Activated naive CD8-positive, alpha-beta T cell treated with anti-CD3 and anti-CD28 coated beads, Interleukin-2, amount 50 U/mL, for 24 hours (primary cell): ENCODE results near the gene RNF186.
A peak's percentile ranks its signal among the peaks of the same experiment; 100 is the strongest.
"Not testable (repeated sequence)": the region's sequence is repeated elsewhere in the genome, so short reads cannot be mapped to it uniquely, and the experiment has no call there.

ENCODE experiments used
- ATAC-seq: fragments of 150-1000 bp; cut with Tn5 transposase; one replicate; pipeline ENCODE4 v1.10.0; 2021
- DNase-seq: peaks from one replicate; pipeline ENCODE4 v3.0.0; 2021
- H3K27ac Mint-ChIP-seq: one replicate; pipeline ENCODE4 v1.8.0; 2021; ENCODE audit warnings: mild to moderate bottlenecking, mixed read lengths
- H3K27me3 Mint-ChIP-seq: one replicate; pipeline ENCODE4 v1.8.0; 2021; ENCODE audit warnings: mixed read lengths
- H3K36me3 Mint-ChIP-seq: one replicate; pipeline ENCODE4 v1.8.0; 2021; ENCODE audit warnings: low read depth, mixed read lengths
- H3K4me1 Mint-ChIP-seq: one replicate; pipeline ENCODE4 v1.8.0; 2021; ENCODE audit warnings: mixed read lengths
- H3K4me3 Mint-ChIP-seq: one replicate; pipeline ENCODE4 v1.8.0; 2021; ENCODE audit warnings: mild to moderate bottlenecking, moderate library complexity, mixed read lengths
- H3K9me3 Mint-ChIP-seq: one replicate; pipeline ENCODE4 v1.8.0; 2021; ENCODE audit warnings: mixed read lengths

Gene RNF186

GRCh38 chr1:19844731-19845495 lies 29.8 kb upstream of the RNF186 start:
- no peak overlapping the region for H3K27ac Mint-ChIP-seq
- H3K9me3 Mint-ChIP-seq: no peaks in the 10 kb centered on the region
- DNase-seq: no peak
- H3K27me3 Mint-ChIP-seq: peaks cover 40% of the 10 kb centered on the region
- ATAC-seq: no peak
- H3K4me1 Mint-ChIP-seq: peaks cover 9% of the 10 kb centered on the region
- no peak overlapping the region for H3K4me3 Mint-ChIP-seq
- no peaks in the 10 kb centered on the region for H3K36me3 Mint-ChIP-seq

GRCh38 chr1:19840228-19840627 lies 25.1 kb upstream of the RNF186 start:
- peaks cover 42% of the 10 kb centered on the region for H3K27me3 Mint-ChIP-seq
- DNase-seq: no peak
- H3K4me1 Mint-ChIP-seq: peaks cover 17% of the 10 kb centered on the region
- no peak overlapping the region for H3K27ac Mint-ChIP-seq
- no peak overlapping the region for H3K4me3 Mint-ChIP-seq
- no peaks in the 10 kb centered on the region for H3K9me3 Mint-ChIP-seq
- H3K36me3 Mint-ChIP-seq: no peaks in the 10 kb centered on the region
- peak; percentile 20 for ATAC-seq

- Mint-ChIP-seq H3K4me3 (no peak overlapping the region), H3K9me3 (no peaks in the 10 kb centered on the region), H3K27ac (no peak overlapping the region), H3K27me3 (peaks cover 45% of the 10 kb centered on the region), H3K36me3 (no peaks in the 10 kb centered on the region), H3K4me1 (peaks cover 17% of the 10 kb centered on the region)
- ATAC-seq: no peak
- DNase-seq: no peak
Measured at GRCh38 chr1:19837866-19838265, 22.8 kb upstream of the RNF186 start.

GRCh38 chr1:19835578-19835977 lies 20.5 kb upstream of the RNF186 start:
- no peak overlapping the region for H3K4me3 Mint-ChIP-seq
- peaks cover 20% of the 10 kb centered on the region for H3K4me1 Mint-ChIP-seq
- ATAC-seq (no peak), DNase-seq (no peak)
- no peaks in the 10 kb centered on the region for H3K36me3 Mint-ChIP-seq
- peaks cover 51% of the 10 kb centered on the region for H3K27me3 Mint-ChIP-seq
- H3K27ac Mint-ChIP-seq: no peak overlapping the region
- H3K9me3 Mint-ChIP-seq: no peaks in the 10 kb centered on the region

- no peak overlapping the region for H3K27ac Mint-ChIP-seq
- H3K27me3 Mint-ChIP-seq: peaks cover 55% of the 10 kb centered on the region
- peaks cover 5% of the 10 kb centered on the region for H3K4me1 Mint-ChIP-seq
- H3K9me3 Mint-ChIP-seq: no peaks in the 10 kb centered on the region
- no peak overlapping the region for H3K4me3 Mint-ChIP-seq
- no peak for DNase-seq
- no peak for ATAC-seq
- no peaks in the 10 kb centered on the region for H3K36me3 Mint-ChIP-seq
Measured at GRCh38 chr1:19831441-19831840, 16.4 kb upstream of the RNF186 start.

GRCh38 chr1:19828546-19828945 lies 13.5 kb upstream of the RNF186 start:
- ATAC-seq: no peak
- Mint-ChIP-seq H3K36me3 (no peaks in the 10 kb centered on the region), H3K27me3 (peaks cover 39% of the 10 kb centered on the region), H3K4me1 (peaks cover 14% of the 10 kb centered on the region), H3K9me3 (no peaks in the 10 kb centered on the region), H3K4me3 (no peak overlapping the region), H3K27ac (no peak overlapping the region)
- DNase-seq: no peak

- Mint-ChIP-seq H3K36me3 (no peaks in the 10 kb centered on the region), H3K9me3 (no peaks in the 10 kb centered on the region), H3K27ac (no peak overlapping the region), H3K4me3 (no peak overlapping the region), H3K4me1 (peaks cover 9% of the 10 kb centered on the region), H3K27me3 (peaks cover 21% of the 10 kb centered on the region)
- no peak for ATAC-seq
- no peak for DNase-seq
Measured at GRCh38 chr1:19825298-19825697, 10.2 kb upstream of the RNF186 start.

GRCh38 chr1:19824541-19824940 lies 9.5 kb upstream of the RNF186 start:
- no peak for DNase-seq
- H3K4me1 Mint-ChIP-seq: peaks cover 9% of the 10 kb centered on the region
- H3K27ac Mint-ChIP-seq: peak overlapping the region; percentile 43
- H3K9me3 Mint-ChIP-seq: no peaks in the 10 kb centered on the region
- ATAC-seq: peak; percentile 57
- no peaks in the 10 kb centered on the region for H3K36me3 Mint-ChIP-seq
- H3K27me3 Mint-ChIP-seq: peaks cover 18% of the 10 kb centered on the region
- H3K4me3 Mint-ChIP-seq: no peak overlapping the region

- H3K27me3 Mint-ChIP-seq: peaks cover 13% of the 10 kb centered on the region
- H3K4me3 Mint-ChIP-seq: no peak overlapping the region
- no peaks in the 10 kb centered on the region for H3K9me3 Mint-ChIP-seq
- H3K27ac Mint-ChIP-seq: no peak overlapping the region
- no peak for DNase-seq
- ATAC-seq: no peak
- H3K4me1 Mint-ChIP-seq: peaks cover 9% of the 10 kb centered on the region
- H3K36me3 Mint-ChIP-seq: no peaks in the 10 kb centered on the region
Measured at GRCh38 chr1:19824036-19824435, 9.0 kb upstream of the RNF186 start.

GRCh38 chr1:19819701-19820100 lies 4.6 kb upstream of the RNF186 start:
- DNase-seq: no peak
- H3K27ac Mint-ChIP-seq: no peak overlapping the region
- peaks cover 4% of the 10 kb centered on the region for H3K4me1 Mint-ChIP-seq
- H3K9me3 Mint-ChIP-seq: no peaks in the 10 kb centered on the region
- no peaks in the 10 kb centered on the region for H3K36me3 Mint-ChIP-seq
- H3K27me3 Mint-ChIP-seq: no peaks in the 10 kb centered on the region
- H3K4me3 Mint-ChIP-seq: no peak overlapping the region
- ATAC-seq: no peak

GRCh38 chr1:19818324-19818723 lies 3.2 kb upstream of the RNF186 start:
- Mint-ChIP-seq H3K4me1 (no peaks in the 10 kb centered on the region), H3K9me3 (no peaks in the 10 kb centered on the region), H3K27ac (no peak overlapping the region), H3K36me3 (no peaks in the 10 kb centered on the region), H3K27me3 (peaks cover 2% of the 10 kb centered on the region), H3K4me3 (no peak overlapping the region)
- ATAC-seq (no peak), DNase-seq (no peak)

- no peaks in the 10 kb centered on the region for H3K9me3 Mint-ChIP-seq
- H3K27ac Mint-ChIP-seq: no peak overlapping the region
- H3K4me1 Mint-ChIP-seq: no peaks in the 10 kb centered on the region
- H3K36me3 Mint-ChIP-seq: no peaks in the 10 kb centered on the region
- ATAC-seq: no peak
- no peak overlapping the region for H3K4me3 Mint-ChIP-seq
- peaks cover 2% of the 10 kb centered on the region for H3K27me3 Mint-ChIP-seq
- no peak for DNase-seq
Measured at GRCh38 chr1:19817160-19817559, 2.1 kb upstream of the RNF186 start.

GRCh38 chr1:19816737-19817086 lies 1.6 kb upstream of the RNF186 start:
- not testable (repeated sequence) for ATAC-seq, H3K4me3 Mint-ChIP-seq, H3K27me3 Mint-ChIP-seq

GRCh38 chr1:19815801-19816736 lies 986 bp upstream of the RNF186 start:
- no peak for ATAC-seq
- Mint-ChIP-seq H3K4me3 (no peak overlapping the region), H3K36me3 (no peaks in the 10 kb centered on the region), H3K27me3 (peaks cover 2% of the 10 kb centered on the region), H3K27ac (no peak overlapping the region), H3K9me3 (no peaks in the 10 kb centered on the region), H3K4me1 (no peaks in the 10 kb centered on the region)
- DNase-seq: no peak

More at GRCh38 chr1:19816737-19817086, 1.6 kb upstream of the RNF186 start:
- H3K9me3 Mint-ChIP-seq, H3K27ac Mint-ChIP-seq, H3K36me3 Mint-ChIP-seq, H3K4me1 Mint-ChIP-seq, DNase-seq: not testable (repeated sequence)

GRCh38 chr1:19814244-19814661 lies 830 bp downstream of the RNF186 start:
- Mint-ChIP-seq H3K36me3 (no peaks in the 10 kb centered on the region), H3K9me3 (no peaks in the 10 kb centered on the region), H3K27me3 (peaks cover 2% of the 10 kb centered on the region), H3K27ac (no peak overlapping the region), H3K4me1 (no peaks in the 10 kb centered on the region), H3K4me3 (no peak overlapping the region)
- DNase-seq: no peak
- no peak for ATAC-seq
